ENCODE data around the gene COPG1. TPM values are rescaled to one million over a fixed set of nuclear protein-coding genes. Genes with fewer than 3 reads are reported as not detected.
A peak's percentile ranks its signal among the peaks of the same experiment; 100 is the strongest.
"Not testable (repeated sequence)": the region's sequence is repeated elsewhere in the genome, so short reads cannot be mapped to it uniquely, and the experiment has no call there.

Gene COPG1
- total RNA-seq, 1 experiment from 2014 or later: 139 TPM

GRCh38 chr3:129245141-129245540 is 4.3 kb upstream of the COPG1 start:
- no peak for DNase-seq (ENCODE audit: low read depth)

GRCh38 chr3:129245641-129246306 is 3.6 kb upstream of the COPG1 start:
- peak; percentile 88 for DNase-seq (ENCODE audit: low read depth)

- no peak for DNase-seq (ENCODE audit: low read depth)
These were observed 2.8 kb upstream of the COPG1 start for GRCh38 chr3:129246636-129247035.

GRCh38 chr3:129248286-129248979 is 973 bp upstream of the COPG1 start:
- DNase-seq (ENCODE audit: low read depth): peak; percentile 54

- DNase-seq (ENCODE audit: low read depth): no peak
These were observed 3.3 kb downstream of the COPG1 start for GRCh38 chr3:129252748-129253147.

GRCh38 chr3:129254536-129255230 is 5.3 kb downstream of the COPG1 start:
- DNase-seq (ENCODE audit: low read depth): no peak

GRCh38 chr3:129256270-129256669 is 6.9 kb downstream of the COPG1 start:
- no peak for DNase-seq (ENCODE audit: low read depth)

GRCh38 chr3:129257609-129258008 is 8.2 kb downstream of the COPG1 start:
- no peak for DNase-seq (ENCODE audit: low read depth)

- DNase-seq (ENCODE audit: low read depth): no peak
These were observed 10.4 kb downstream of the COPG1 start for GRCh38 chr3:129259612-129260477.

GRCh38 chr3:129260606-129261005 is 11.2 kb downstream of the COPG1 start:
- DNase-seq (ENCODE audit: low read depth): no peak

GRCh38 chr3:129261894-129262293 is 12.5 kb downstream of the COPG1 start:
- DNase-seq (ENCODE audit: low read depth): no peak

- no peak for DNase-seq (ENCODE audit: low read depth)
These were observed 13.9 kb downstream of the COPG1 start for GRCh38 chr3:129263161-129263910.

GRCh38 chr3:129264994-129265393 is 15.6 kb downstream of the COPG1 start:
- DNase-seq (ENCODE audit: low read depth): not testable (repeated sequence)

- no peak for DNase-seq (ENCODE audit: low read depth)
These were observed 17.2 kb downstream of the COPG1 start for GRCh38 chr3:129266651-129267050.

GRCh38 chr3:129268396-129268795 is 19.0 kb downstream of the COPG1 start:
- no peak for DNase-seq (ENCODE audit: low read depth)

GRCh38 chr3:129271674-129272073 is 22.3 kb downstream of the COPG1 start:
- DNase-seq (ENCODE audit: low read depth): no peak

GRCh38 chr3:129276385-129276784 is 27.0 kb downstream of the COPG1 start:
- DNase-seq (ENCODE audit: low read depth): no peak

- DNase-seq (ENCODE audit: low read depth): peak; percentile 23
These were observed 28.4 kb downstream of the COPG1 start for GRCh38 chr3:129277829-129278271.

GRCh38 chr3:129278439-129278965 is 29.1 kb downstream of the COPG1 start, which contains the start of gene HMCES:
Gene HMCES, plus strand, starts transcription at chr3:129278870. Its CDS starts 863 bp downstream, at chr3:129279733.
- DNase-seq (ENCODE audit: low read depth): peak; percentile 87

All from RPMI7951 (cell line).